GM21723 (cell line): ENCODE data around the gene NYAP1.
"Not testable (repeated sequence)": the region's sequence is repeated elsewhere in the genome, so short reads cannot be mapped to it uniquely, and the experiment has no call there.

Experiments used
- ATAC-seq: cut with Tn5 transposase; IDR thresholded peaks from one replicate; pipeline ENCODE4 v1.9.1; 2021; ENCODE audit warnings: mild to moderate bottlenecking, moderate library complexity; ENCODE audit not compliant: unreplicated experiment

Gene NYAP1

DNA sequence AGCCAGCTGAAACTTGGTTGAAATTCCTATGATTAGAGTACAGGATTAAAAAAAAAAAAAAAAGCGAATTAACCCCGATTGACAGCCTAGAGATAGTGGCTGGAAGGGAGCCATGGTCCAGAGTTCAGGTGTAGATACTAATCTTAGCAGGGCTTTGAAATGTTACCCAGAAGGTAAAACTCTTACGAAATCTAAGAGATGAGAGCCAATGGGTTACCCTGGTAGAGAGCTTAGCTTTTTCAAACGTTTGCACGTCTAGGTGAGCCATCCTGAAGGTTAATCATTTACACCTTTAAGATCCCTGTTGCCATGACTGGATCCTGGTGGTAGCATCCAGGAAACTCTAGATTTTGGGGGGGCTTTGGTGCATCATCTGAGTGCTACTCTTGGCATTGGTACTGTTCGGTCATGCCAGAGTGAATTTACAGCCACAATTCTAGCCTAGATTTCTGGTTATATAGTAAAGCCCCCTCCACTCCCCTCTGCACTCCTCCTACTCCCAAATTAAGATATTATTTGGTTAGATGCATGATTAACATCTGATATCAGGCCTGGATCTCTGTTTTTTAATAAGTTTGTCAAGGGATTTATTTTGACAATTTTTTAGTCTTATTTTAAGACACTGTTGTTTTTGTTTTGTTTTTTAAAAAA is 56.5 kb downstream of the NYAP1 start:
- no peak for ATAC-seq

- ATAC-seq: not testable (repeated sequence)
These were observed 57.6 kb downstream of the NYAP1 start for GRCh38 chr7:100541309-100541708.

- no peak for ATAC-seq
These were observed 59.9 kb downstream of the NYAP1 start for GRCh38 chr7:100543586-100543985.

DNA sequence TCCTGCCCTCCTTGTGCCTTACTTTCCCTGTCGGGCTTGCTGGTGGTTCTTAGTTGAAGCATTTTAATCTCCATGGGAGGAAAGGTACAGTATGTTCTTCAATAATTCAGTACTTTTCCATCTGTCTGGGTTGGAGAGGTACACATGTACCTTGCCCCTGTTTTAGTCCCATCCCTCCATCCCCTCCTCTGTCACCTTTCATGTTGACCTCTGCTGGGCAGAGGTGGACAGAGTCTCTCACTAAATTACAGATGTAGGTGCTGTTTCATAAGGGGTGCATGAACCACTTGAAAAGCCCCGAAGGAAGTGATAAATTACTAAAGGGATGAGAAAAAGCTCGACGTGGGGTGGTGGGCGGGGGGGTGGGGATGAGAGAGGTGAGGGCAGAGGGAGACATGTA is 60.7 kb downstream of the NYAP1 start:
- no peak for ATAC-seq
